ENCODE measurements around the gene CCDC190. TPM values are rescaled to one million over a fixed set of nuclear protein-coding genes. Genes with fewer than 3 reads are reported as not detected.
"Not testable (repeated sequence)": the region's sequence is repeated elsewhere in the genome, so short reads cannot be mapped to it uniquely, and the experiment has no call there.

The CCDC190 gene
- total and polyA plus RNA-seq, 2 experiments from 2014 or later: not detected

DNA sequence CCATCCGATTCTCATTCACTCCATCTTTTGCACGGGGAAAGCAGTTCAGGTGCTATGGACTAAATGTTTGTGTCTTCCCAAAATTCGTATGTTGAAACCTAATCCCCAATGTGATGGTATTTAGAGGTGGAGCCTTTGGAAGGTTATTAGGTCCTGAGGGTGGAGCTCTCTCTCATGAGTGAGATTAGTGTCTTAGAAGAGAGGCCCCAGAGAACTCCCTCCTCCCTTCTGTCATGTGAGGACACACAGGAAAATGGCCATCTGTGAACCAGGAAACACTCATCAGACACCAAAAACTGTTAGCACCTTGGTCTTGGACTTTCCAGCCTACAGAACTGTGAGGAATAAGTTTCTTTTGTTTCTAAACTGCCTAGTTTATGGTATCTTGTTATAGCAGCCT, 15.8 kb upstream of the CCDC190 start:
- Histone ChIP-seq H3K36me3 (replicated peaks; ENCODE audit: insufficient read depth, low read depth) (no peaks in the 10 kb centered on the region), H3K9me2 (replicated peaks; ENCODE audit: insufficient read depth) (no peaks in the 10 kb centered on the region), H2AFZ (no peak overlapping the region), H3K79me2 (no peaks in the 10 kb centered on the region), H3K4me3 (no peak overlapping the region), H3K4me1 (ENCODE audit: insufficient read depth) (peaks cover 11% of the 10 kb centered on the region), H3K4me2 (no peak overlapping the region), H3K9me3 (ENCODE audit: low read depth) (no peaks in the 10 kb centered on the region), H3K27me3 (no peaks in the 10 kb centered on the region), H3K27ac (no peak overlapping the region), H4K20me1 (ENCODE audit: insufficient read depth, poor library complexity, severe bottlenecking) (no peaks in the 10 kb centered on the region)
- WGBS (ENCODE audit: low lambda C conversion rate, missing lambda C conversion rate): 57% methylated on average over 3 of the region's 3 CpGs
- DNase-seq (ENCODE audit: low spot score): no peak
- TF ChIP-seq EZH2 (IDR thresholded peaks at IDR 0.05; ENCODE audit: borderline replicate concordance): no peak
- TF ChIP-seq EZH2phosphoT487 (IDR thresholded peaks at IDR 0.05; ENCODE audit: low read depth, severe bottlenecking, unreplicated experiment): no peak

DNA sequence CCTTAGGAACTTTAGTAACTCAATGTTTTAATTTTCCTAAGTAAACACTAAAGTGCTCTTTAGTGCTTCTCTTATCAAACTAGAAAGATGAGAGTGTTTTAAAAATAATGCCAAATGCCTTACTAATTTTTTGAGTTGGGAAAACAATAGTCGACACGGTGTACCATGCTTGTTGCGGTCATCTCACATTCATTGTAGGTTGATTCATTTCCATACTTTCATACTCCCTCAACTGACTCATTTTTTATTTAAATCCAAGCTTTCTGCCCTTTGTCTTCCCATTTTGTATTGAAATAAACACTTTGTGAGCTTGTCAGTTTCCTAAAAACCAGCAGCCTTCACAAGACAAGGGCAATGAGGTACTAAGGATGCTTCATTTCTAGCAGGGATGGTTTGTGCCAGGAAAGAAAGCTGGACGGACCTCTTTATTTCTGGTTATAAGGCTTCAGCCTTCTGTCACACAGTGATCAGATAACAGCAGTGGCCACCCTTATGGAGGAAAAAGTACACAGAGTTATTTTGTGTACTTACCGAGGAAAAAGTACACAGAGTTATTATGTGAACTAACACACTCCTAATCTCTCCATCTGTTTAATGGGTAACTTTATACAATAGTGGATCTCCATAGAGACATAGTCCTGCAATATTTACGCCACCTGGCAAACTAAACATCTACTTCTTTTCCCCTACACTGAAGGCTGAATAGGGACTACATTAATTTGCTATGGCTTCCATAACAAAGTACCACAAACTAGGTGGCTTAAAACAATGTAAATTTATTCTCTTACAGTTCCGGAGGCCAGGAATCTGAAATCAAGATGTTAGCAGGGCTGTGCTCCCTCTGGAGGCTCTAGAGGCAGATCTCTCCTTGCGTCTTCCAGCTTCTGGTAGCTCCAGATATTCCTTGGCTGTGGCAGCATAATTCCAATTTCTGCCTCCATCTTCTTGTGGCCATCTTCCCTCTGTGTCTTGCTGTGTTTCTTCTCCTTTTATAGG, 13.0 kb upstream of the CCDC190 start:
- no peaks in the 10 kb centered on the region for H3K36me3 ChIP-seq (replicated peaks; ENCODE audit: insufficient read depth, low read depth)
- H3K4me2 ChIP-seq: peak overlapping the region; percentile 48
- no peaks in the 10 kb centered on the region for H3K27me3 ChIP-seq
- peak overlapping the region; percentile 10 for H2AFZ ChIP-seq
- no peaks in the 10 kb centered on the region for H3K9me3 ChIP-seq (ENCODE audit: low read depth)
- H3K79me2 ChIP-seq: no peaks in the 10 kb centered on the region
- no peaks in the 10 kb centered on the region for H4K20me1 ChIP-seq (ENCODE audit: insufficient read depth, poor library complexity, severe bottlenecking)
- WGBS (ENCODE audit: low lambda C conversion rate, missing lambda C conversion rate): 61% methylated on average over 8 of the region's 8 CpGs
- no peak overlapping the region for H3K4me3 ChIP-seq
- peaks cover 11% of the 10 kb centered on the region for H3K4me1 ChIP-seq (ENCODE audit: insufficient read depth)
- no peaks in the 10 kb centered on the region for H3K9me2 ChIP-seq (replicated peaks; ENCODE audit: insufficient read depth)
- TF ChIP-seq, protein P1, sequence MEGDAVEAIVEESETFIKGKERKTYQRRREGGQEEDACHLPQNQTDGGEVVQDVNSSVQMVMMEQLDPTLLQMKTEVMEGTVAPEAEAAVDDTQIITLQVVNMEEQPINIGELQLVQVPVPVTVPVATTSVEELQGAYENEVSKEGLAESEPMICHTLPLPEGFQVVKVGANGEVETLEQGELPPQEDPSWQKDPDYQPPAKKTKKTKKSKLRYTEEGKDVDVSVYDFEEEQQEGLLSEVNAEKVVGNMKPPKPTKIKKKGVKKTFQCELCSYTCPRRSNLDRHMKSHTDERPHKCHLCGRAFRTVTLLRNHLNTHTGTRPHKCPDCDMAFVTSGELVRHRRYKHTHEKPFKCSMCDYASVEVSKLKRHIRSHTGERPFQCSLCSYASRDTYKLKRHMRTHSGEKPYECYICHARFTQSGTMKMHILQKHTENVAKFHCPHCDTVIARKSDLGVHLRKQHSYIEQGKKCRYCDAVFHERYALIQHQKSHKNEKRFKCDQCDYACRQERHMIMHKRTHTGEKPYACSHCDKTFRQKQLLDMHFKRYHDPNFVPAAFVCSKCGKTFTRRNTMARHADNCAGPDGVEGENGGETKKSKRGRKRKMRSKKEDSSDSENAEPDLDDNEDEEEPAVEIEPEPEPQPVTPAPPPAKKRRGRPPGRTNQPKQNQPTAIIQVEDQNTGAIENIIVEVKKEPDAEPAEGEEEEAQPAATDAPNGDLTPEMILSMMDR (IDR thresholded peaks at IDR 0.05; ENCODE audit: poor library complexity): peak; percentile 26
- TF ChIP-seq EZH2phosphoT487 (IDR thresholded peaks at IDR 0.05; ENCODE audit: low read depth, severe bottlenecking, unreplicated experiment) (no peak), EZH2 (IDR thresholded peaks at IDR 0.05; ENCODE audit: borderline replicate concordance) (no peak)
- H3K27ac ChIP-seq: peak overlapping the region; percentile 45
- DNase-seq (ENCODE audit: low spot score): peak; percentile 34

DNA sequence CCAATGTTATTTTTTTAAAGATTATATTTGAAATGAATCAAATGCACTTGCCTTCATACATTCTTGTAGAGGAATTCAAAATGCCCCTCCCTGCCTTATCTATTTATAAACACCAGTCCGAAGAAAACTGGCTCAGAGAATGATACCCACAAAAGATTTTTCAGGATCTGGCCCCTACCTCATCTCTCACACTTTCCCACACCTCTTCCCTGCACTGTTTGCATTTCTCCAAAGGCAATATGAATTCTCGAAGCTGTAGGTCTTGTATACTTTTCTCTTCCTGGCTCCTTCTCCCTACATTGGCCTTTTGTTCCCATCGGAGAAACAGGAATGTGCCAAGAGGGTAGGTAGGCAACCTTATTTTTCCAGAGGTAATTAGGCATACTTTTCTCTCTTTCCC, 12.0 kb upstream of the CCDC190 start:
- no peaks in the 10 kb centered on the region for H3K9me2 ChIP-seq (replicated peaks; ENCODE audit: insufficient read depth)
- no peaks in the 10 kb centered on the region for H3K9me3 ChIP-seq (ENCODE audit: low read depth)
- H4K20me1 ChIP-seq (ENCODE audit: insufficient read depth, poor library complexity, severe bottlenecking): no peaks in the 10 kb centered on the region
- no peaks in the 10 kb centered on the region for H3K36me3 ChIP-seq (replicated peaks; ENCODE audit: insufficient read depth, low read depth)
- H3K4me1 ChIP-seq (ENCODE audit: insufficient read depth): peaks cover 11% of the 10 kb centered on the region
- peak overlapping the region; percentile 45 for H3K4me2 ChIP-seq
- no peaks in the 10 kb centered on the region for H3K79me2 ChIP-seq
- H3K27ac ChIP-seq: peak overlapping the region; percentile 13
- 62% methylated on average over 3 of the region's 3 CpGs for WGBS (ENCODE audit: low lambda C conversion rate, missing lambda C conversion rate)
- no peak overlapping the region for H2AFZ ChIP-seq
- no peak overlapping the region for H3K4me3 ChIP-seq
- DNase-seq (ENCODE audit: low spot score): no peak
- H3K27me3 ChIP-seq: no peaks in the 10 kb centered on the region
- TF ChIP-seq EZH2phosphoT487 (IDR thresholded peaks at IDR 0.05; ENCODE audit: low read depth, severe bottlenecking, unreplicated experiment) (no peak), EZH2 (IDR thresholded peaks at IDR 0.05; ENCODE audit: borderline replicate concordance) (no peak)
- TF ChIP-seq, protein P1 (IDR thresholded peaks at IDR 0.05; ENCODE audit: poor library complexity): no peak

DNA sequence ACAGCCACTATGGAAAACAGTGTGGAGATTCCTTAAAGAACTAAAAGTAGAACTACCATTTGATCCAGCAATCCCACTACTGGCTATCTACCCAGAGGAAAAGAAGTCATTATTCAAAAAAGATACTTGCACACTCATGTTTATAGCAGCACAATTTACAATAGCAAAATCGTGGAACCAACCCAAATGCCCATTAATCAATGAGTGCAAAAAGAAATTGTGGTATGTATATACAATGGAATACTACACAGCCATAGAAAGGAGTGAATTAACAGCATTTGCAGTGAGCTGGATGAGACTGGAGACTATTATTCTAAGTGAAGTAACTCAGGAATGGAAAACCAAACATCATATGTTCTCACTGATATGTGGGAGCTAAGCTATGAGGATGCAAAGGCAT, 10.4 kb upstream of the CCDC190 start:
- not testable (repeated sequence) for H3K79me2 ChIP-seq; H3K4me3 ChIP-seq; H3K4me2 ChIP-seq; H3K27ac ChIP-seq; H3K36me3 ChIP-seq (replicated peaks; ENCODE audit: insufficient read depth, low read depth); H2AFZ ChIP-seq; H4K20me1 ChIP-seq (ENCODE audit: insufficient read depth, poor library complexity, severe bottlenecking); H3K27me3 ChIP-seq; H3K9me3 ChIP-seq (ENCODE audit: low read depth); H3K9me2 ChIP-seq (replicated peaks; ENCODE audit: insufficient read depth); DNase-seq (ENCODE audit: low spot score)
- 74% methylated on average over 1 of the region's 1 CpG for WGBS (ENCODE audit: low lambda C conversion rate, missing lambda C conversion rate)
- peaks cover 11% of the 10 kb centered on the region for H3K4me1 ChIP-seq (ENCODE audit: insufficient read depth)
